Fibroblast of lung (primary cell): ENCODE data around the gene ARGLU1. TPM values are rescaled to one million over a fixed set of nuclear protein-coding genes. Genes with fewer than 3 reads are reported as not detected.

ENCODE experiments used
- DNase-seq, 2 donors: peaks; one replicate each; pipeline versions ENCODE4 v3.0.0 to v3.0.0-alpha.2; 2010; ENCODE audit warnings: low read depth in 2 of 2
- H2AFZ ChIP-seq: 2 replicates; pipeline ENCODE4 v1.5.1; 2012; ENCODE audit warnings: low read length, control low read depth, inconsistent platforms
- H3K27ac ChIP-seq: 2 replicates; pipeline ENCODE4 v1.5.1; 2011; ENCODE audit warnings: low read length, control low read depth; ENCODE audit not compliant: insufficient read depth
- H3K27me3 ChIP-seq: 2 replicates; pipeline ENCODE4 v1.5.1; 2011; ENCODE audit warnings: mild to moderate bottlenecking, low read length; ENCODE audit not compliant: control insufficient read depth, insufficient read depth
- H3K36me3 ChIP-seq: 2 replicates; pipeline ENCODE4 v1.5.1; 2011; ENCODE audit warnings: low read length; ENCODE audit not compliant: control insufficient read depth, insufficient read depth
- H3K4me1 ChIP-seq: 2 replicates; pipeline ENCODE4 v1.5.1; 2011; ENCODE audit warnings: low read length; ENCODE audit not compliant: control insufficient read depth, insufficient read depth; ENCODE audit errors: extremely low read depth
- H3K4me2 ChIP-seq: 2 replicates; pipeline ENCODE4 v1.5.1; 2011; ENCODE audit warnings: low read length, control low read depth; ENCODE audit not compliant: insufficient read depth; ENCODE audit errors: extremely low read depth
- H3K4me3 ChIP-seq, 4 experiments: fragments of 200-600 bp in 1 of 4; sonication (generic) in 1 of 4; replicated peaks in 1 of 4; 2 replicates each; pipeline ENCODE4 v1.5.1; 2011 to 2016; ENCODE audit warnings: low read length in 4 of 4, low read depth in 3 of 4, mild to moderate bottlenecking in 3 of 4, control low read depth in 2 of 4, inconsistent platforms in 1 of 4, mixed read lengths in 1 of 4; ENCODE audit not compliant: insufficient read depth in 1 of 4; ENCODE audit errors: control extremely low read depth in 1 of 4
- H3K79me2 ChIP-seq: 2 replicates; pipeline ENCODE4 v1.5.1; 2012; ENCODE audit warnings: mild to moderate bottlenecking, low read length, inconsistent platforms; ENCODE audit not compliant: control insufficient read depth, insufficient read depth
- H3K9ac ChIP-seq: 2 replicates; pipeline ENCODE4 v1.5.1; 2011; ENCODE audit warnings: mild to moderate bottlenecking, low read length, control low read depth; ENCODE audit not compliant: insufficient read depth
- H3K9me3 ChIP-seq: 2 replicates; pipeline ENCODE4 v1.5.1; 2012; ENCODE audit warnings: low read depth, low read length; ENCODE audit not compliant: control insufficient read depth, insufficient read depth
- H4K20me1 ChIP-seq: 2 replicates; pipeline ENCODE4 v1.5.1; 2011; ENCODE audit warnings: low read length; ENCODE audit not compliant: control insufficient read depth, insufficient read depth; ENCODE audit errors: extremely low read depth
- EZH2 ChIP-seq: IDR thresholded peaks from 2 replicates; pipeline ENCODE4 v1.5.1; 2012; ENCODE audit warnings: low read length, control low read depth, mild to moderate bottlenecking; ENCODE audit errors: missing control alignments
- polyA plus RNA-seq, 2 donors: library from polyadenylated mRNA; depleted of rRNA in 1 of 2; stranded (reverse) in 1 of 2; unstranded in 1 of 2; fragments of >200 nt; gene quantifications; 2 replicates each; pipeline ENCODE4 v1.2.1, GENCODE V29; 2011 to 2012; ENCODE audit warnings: missing spikeins in 1 of 2
- total RNA-seq: library from RNA; depleted of rRNA; stranded (reverse); fragments of >200 nt; gene quantifications from 2 replicates; pipeline ENCODE4 v1.2.1, GENCODE V29; 2014
- TF ChIP-seq, protein P1 (sequence below), 2 donors: IDR thresholded peaks in 1 of 2; conservative IDR thresholded peaks in 1 of 2; 1 replicate in 1 of 2; 2 replicates in 1 of 2; pipeline ENCODE4 v1.5.1; 2011 to 2012; ENCODE audit warnings: low read length in 2 of 2, control low read depth in 1 of 2, inconsistent platforms in 1 of 2, low read depth in 1 of 2, mild to moderate bottlenecking in 1 of 2

ARGLU1 gene
- total and polyA plus RNA-seq, 2 donors (not counting 1 experiment from before 2014, with no cell fraction given): 45.4 to 45.6 TPM

DNA sequence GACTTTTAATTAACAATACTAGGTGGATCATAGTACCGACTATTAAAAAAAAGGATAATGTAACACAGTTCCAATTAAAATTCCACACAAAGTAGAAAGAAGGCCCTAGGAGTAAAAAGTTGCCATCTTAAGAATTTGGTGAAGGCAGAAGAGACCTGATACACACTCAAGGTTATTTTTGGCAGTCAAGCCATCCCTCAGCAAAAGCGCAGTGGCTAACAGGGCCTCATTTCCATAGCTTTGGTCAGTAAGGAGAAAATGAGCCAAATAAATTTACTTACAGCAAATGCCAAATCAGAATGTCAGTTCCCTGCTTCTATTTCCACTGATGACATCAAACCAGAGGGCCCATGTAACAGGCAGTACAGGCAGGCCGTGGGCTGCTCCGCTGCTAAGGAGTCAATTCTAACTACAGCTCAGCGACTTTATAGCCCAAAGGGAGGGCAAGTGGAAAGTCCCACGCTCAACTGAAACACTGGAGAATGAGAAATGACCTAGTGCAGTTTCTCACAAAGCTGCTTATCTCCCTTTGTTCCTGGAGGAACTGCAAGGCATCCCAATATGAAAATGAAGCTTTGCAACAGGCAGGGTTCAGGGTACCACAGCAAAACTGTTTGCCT lies 6.3 kb downstream of the ARGLU1 start:
- Histone ChIP-seq H3K4me2 (peak overlapping the region; percentile 54), H3K27ac (no peak overlapping the region), H3K4me3 (no peak overlapping the region), H3K79me2 (peaks cover 91% of the 10 kb centered on the region), H3K27me3 (no peaks in the 10 kb centered on the region), H4K20me1 (peaks cover 7% of the 10 kb centered on the region), H3K36me3 (peaks cover 1% of the 10 kb centered on the region), H3K9me3 (no peaks in the 10 kb centered on the region), H2AFZ (no peak overlapping the region), H3K9ac (no peak overlapping the region), H3K4me1 (peaks cover 4% of the 10 kb centered on the region)
- TF ChIP-seq, protein P1, sequence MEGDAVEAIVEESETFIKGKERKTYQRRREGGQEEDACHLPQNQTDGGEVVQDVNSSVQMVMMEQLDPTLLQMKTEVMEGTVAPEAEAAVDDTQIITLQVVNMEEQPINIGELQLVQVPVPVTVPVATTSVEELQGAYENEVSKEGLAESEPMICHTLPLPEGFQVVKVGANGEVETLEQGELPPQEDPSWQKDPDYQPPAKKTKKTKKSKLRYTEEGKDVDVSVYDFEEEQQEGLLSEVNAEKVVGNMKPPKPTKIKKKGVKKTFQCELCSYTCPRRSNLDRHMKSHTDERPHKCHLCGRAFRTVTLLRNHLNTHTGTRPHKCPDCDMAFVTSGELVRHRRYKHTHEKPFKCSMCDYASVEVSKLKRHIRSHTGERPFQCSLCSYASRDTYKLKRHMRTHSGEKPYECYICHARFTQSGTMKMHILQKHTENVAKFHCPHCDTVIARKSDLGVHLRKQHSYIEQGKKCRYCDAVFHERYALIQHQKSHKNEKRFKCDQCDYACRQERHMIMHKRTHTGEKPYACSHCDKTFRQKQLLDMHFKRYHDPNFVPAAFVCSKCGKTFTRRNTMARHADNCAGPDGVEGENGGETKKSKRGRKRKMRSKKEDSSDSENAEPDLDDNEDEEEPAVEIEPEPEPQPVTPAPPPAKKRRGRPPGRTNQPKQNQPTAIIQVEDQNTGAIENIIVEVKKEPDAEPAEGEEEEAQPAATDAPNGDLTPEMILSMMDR (conservative IDR thresholded peaks at IDR 0.05 in 1 of 2, IDR thresholded peaks at IDR 0.05 in 1 of 2; ENCODE audit: low read depth in 1 of 2, low read length in 2 of 2): no peak
- TF ChIP-seq EZH2: no peak
- peak in 1 of 2 donors; percentile 64 for DNase-seq

DNA sequence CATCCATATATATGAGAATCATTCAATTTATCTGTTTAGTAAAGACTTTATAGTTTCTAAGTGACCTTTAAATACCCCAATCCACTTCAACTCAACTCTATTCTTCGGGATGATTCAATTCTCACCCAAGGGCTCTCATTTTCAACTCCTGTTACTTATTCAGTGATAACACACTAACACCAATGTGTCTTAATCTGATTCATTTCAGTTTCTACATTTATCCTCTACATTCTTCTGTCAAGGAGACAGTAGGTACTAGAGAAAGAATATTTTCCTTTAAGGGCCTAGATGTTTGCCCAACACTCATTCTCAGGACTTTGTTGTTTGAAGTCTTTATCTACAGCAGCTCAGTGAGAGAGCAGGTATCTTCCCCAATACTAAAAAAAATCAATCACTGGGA lies 7.1 kb downstream of the ARGLU1 start:
- peaks cover 87% of the 10 kb centered on the region for H3K79me2 ChIP-seq
- no peak overlapping the region for H3K27ac ChIP-seq
- H3K4me3 ChIP-seq: no peak overlapping the region
- H3K4me2 ChIP-seq: no peak overlapping the region
- TF ChIP-seq, protein P1 (conservative IDR thresholded peaks at IDR 0.05 in 1 of 2, IDR thresholded peaks at IDR 0.05 in 1 of 2; ENCODE audit: low read depth in 1 of 2, low read length in 2 of 2): no peak
- no peak for TF ChIP-seq EZH2
- peaks cover 7% of the 10 kb centered on the region for H4K20me1 ChIP-seq
- peaks cover 1% of the 10 kb centered on the region for H3K36me3 ChIP-seq
- H3K9me3 ChIP-seq: no peaks in the 10 kb centered on the region
- H2AFZ ChIP-seq: no peak overlapping the region
- no peaks in the 10 kb centered on the region for H3K27me3 ChIP-seq
- H3K9ac ChIP-seq: no peak overlapping the region
- peaks cover 6% of the 10 kb centered on the region for H3K4me1 ChIP-seq
- DNase-seq: no peak

DNA sequence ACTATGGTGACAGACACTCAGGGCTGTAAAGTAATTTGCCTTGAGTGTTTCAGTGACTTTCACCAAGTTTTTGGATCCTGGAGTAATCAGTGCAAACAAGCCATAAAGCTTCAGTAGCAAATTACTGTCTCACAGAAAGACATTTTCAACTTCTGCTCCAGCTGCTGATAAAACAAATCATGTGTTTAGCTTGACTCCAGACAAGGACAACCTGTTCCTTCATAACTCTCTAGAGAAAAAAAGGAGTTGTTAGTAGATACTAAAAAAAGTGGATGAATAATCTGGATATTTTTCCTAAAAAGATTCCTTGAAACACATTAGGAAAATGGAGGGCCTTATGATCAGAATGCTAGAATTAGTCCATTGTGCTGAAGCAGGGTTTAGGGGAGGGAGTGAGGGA lies 9.4 kb downstream of the ARGLU1 start:
- Histone ChIP-seq H3K79me2 (peaks cover 87% of the 10 kb centered on the region), H3K36me3 (peaks cover 5% of the 10 kb centered on the region), H3K4me1 (peaks cover 6% of the 10 kb centered on the region), H4K20me1 (peaks cover 3% of the 10 kb centered on the region), H2AFZ (no peak overlapping the region), H3K9me3 (no peaks in the 10 kb centered on the region), H3K9ac (no peak overlapping the region), H3K27me3 (no peaks in the 10 kb centered on the region), H3K4me3 (no peak overlapping the region), H3K27ac (no peak overlapping the region), H3K4me2 (no peak overlapping the region)
- no peak for TF ChIP-seq EZH2
- TF ChIP-seq, protein P1 (conservative IDR thresholded peaks at IDR 0.05 in 1 of 2, IDR thresholded peaks at IDR 0.05 in 1 of 2; ENCODE audit: low read depth in 1 of 2, low read length in 2 of 2): no peak
- DNase-seq: no peak
